ENCODE measurements around the gene KRTAP9-9. TPM values are rescaled to one million over a fixed set of nuclear protein-coding genes. Genes with fewer than 3 reads are reported as not detected.

Gene KRTAP9-9
- not detected for total RNA-seq

GRCh38 chr17:41255381-41256290, at the start of gene KRTAP9-9:
Gene KRTAP9-9 (plus strand): TSS chr17:41255384.

GRCh38 chr17:41226598-41227095, 28.5 kb upstream of the KRTAP9-9 start, which contains the start of gene KRTAP9-2:
Gene KRTAP9-2 (plus strand): TSS chr17:41226648. CDS start chr17:41226655, 7 bp downstream.

GRCh38 chr17:41232399-41233105, 22.6 kb upstream of the KRTAP9-9 start, which contains the start of gene KRTAP9-3:
Gene KRTAP9-3 (plus strand): TSS chr17:41232449. CDS start chr17:41232502, 53 bp downstream.

GRCh38 chr17:41237949-41238437, 17.2 kb upstream of the KRTAP9-9 start, which contains the start of gene KRTAP9-8:
Gene KRTAP9-8 (plus strand): TSS chr17:41237999. CDS start chr17:41238052, 53 bp downstream.

GRCh38 chr17:41249637-41250240, 5.4 kb upstream of the KRTAP9-9 start, which contains the start of gene KRTAP9-4:
Gene KRTAP9-4 (plus strand): TSS chr17:41249687. CDS start chr17:41249721, 34 bp downstream.

GRCh38 chr17:41265078-41265477, 9.9 kb downstream of the KRTAP9-9 start, which contains the start of gene KRTAP9-6:
Gene KRTAP9-6 (plus strand): TSS chr17:41265378. CDS start chr17:41265378, 0 bp downstream.

GRCh38 chr17:41275648-41276190, 20.5 kb downstream of the KRTAP9-9 start, which contains the start of gene KRTAP9-7:
Gene KRTAP9-7 (plus strand): TSS chr17:41275698. CDS start chr17:41275698, 0 bp downstream.

GRCh38 chr17:41301916-41302901, 47.0 kb downstream of the KRTAP9-9 start, which contains the start of gene KRTAP29-1:
Gene KRTAP29-1 (minus strand): TSS chr17:41302851. CDS start chr17:41302851, 0 bp downstream.

Small RNAs within 50 kb of the gene (small RNA-seq; reads per million reads assigned to genes)
- not detected for gene KRTAP9-10P

Other genes with a start within 250 kb of the KRTAP9-9 start
- not detected for gene KRTAP3-1, start 246.3 kb upstream of the KRTAP9-9 start, total RNA-seq
- not detected for gene KRTAP1-5, start 228.2 kb upstream of the KRTAP9-9 start, total RNA-seq
- gene KRTAP1-4, start 225.2 kb upstream of the KRTAP9-9 start, total RNA-seq, result not detected
- not detected for gene KRTAP1-3, start 220.5 kb upstream of the KRTAP9-9 start, total RNA-seq
- not detected for gene KRTAP1-1, start 213.9 kb upstream of the KRTAP9-9 start, total RNA-seq
- gene KRTAP2-1, start 208.1 kb upstream of the KRTAP9-9 start, total RNA-seq, result not detected
- not detected for gene KRTAP2-2, start 200.2 kb upstream of the KRTAP9-9 start, total RNA-seq
- gene KRTAP2-3, start 195.3 kb upstream of the KRTAP9-9 start, total RNA-seq, result not detected
- gene KRTAP2-4, start 189.5 kb upstream of the KRTAP9-9 start, total RNA-seq, result not detected
- not detected for gene KRTAP4-7, start 171.2 kb upstream of the KRTAP9-9 start, total RNA-seq
- gene KRTAP4-8, start 157.2 kb upstream of the KRTAP9-9 start, total RNA-seq, result not detected
- gene KRTAP4-16, start 153.2 kb upstream of the KRTAP9-9 start, total RNA-seq, result not detected
- gene KRTAP4-9, start 150.0 kb upstream of the KRTAP9-9 start, total RNA-seq, result not detected
- not detected for gene KRTAP4-11, start 137.0 kb upstream of the KRTAP9-9 start, total RNA-seq
- not detected for gene KRTAP4-12, start 131.2 kb upstream of the KRTAP9-9 start, total RNA-seq
- gene KRTAP4-6, start 114.8 kb upstream of the KRTAP9-9 start, total RNA-seq, result not detected
- gene KRTAP4-5, start 105.6 kb upstream of the KRTAP9-9 start, total RNA-seq, result not detected
- not detected for gene KRTAP4-4, start 94.6 kb upstream of the KRTAP9-9 start, total RNA-seq
- not detected for gene KRTAP4-3, start 87.2 kb upstream of the KRTAP9-9 start, total RNA-seq
- gene KRTAP4-2, start 77.2 kb upstream of the KRTAP9-9 start, total RNA-seq, result not detected
- gene KRTAP4-1, start 70.5 kb upstream of the KRTAP9-9 start, total RNA-seq, result not detected
- gene KRTAP9-1, start 65.5 kb upstream of the KRTAP9-9 start, total RNA-seq, result not detected
- gene KRTAP9-2, start 28.7 kb upstream of the KRTAP9-9 start, total RNA-seq, result not detected
- gene KRTAP9-3, start 22.9 kb upstream of the KRTAP9-9 start, total RNA-seq, result not detected
- not detected for gene KRTAP9-8, start 17.4 kb upstream of the KRTAP9-9 start, total RNA-seq
- not detected for gene KRTAP9-4, start 5.7 kb upstream of the KRTAP9-9 start, total RNA-seq
- gene KRTAP9-6, start 10.0 kb downstream of the KRTAP9-9 start, total RNA-seq, result not detected
- not detected for gene KRTAP9-7, start 20.3 kb downstream of the KRTAP9-9 start, total RNA-seq
- gene KRTAP29-1, start 47.5 kb downstream of the KRTAP9-9 start, total RNA-seq, result not detected
- not detected for gene KRTAP16-1, start 53.9 kb downstream of the KRTAP9-9 start, total RNA-seq
- not detected for gene KRTAP17-1, start 60.3 kb downstream of the KRTAP9-9 start, total RNA-seq
- gene KRT33A, start 95.4 kb downstream of the KRTAP9-9 start, total RNA-seq, result not detected
- gene KRT33B, start 114.4 kb downstream of the KRTAP9-9 start, total RNA-seq, result not detected
- gene KRT34, start 126.9 kb downstream of the KRTAP9-9 start, total RNA-seq, result not detected
- gene KRT31, start 142.2 kb downstream of the KRTAP9-9 start, total RNA-seq, result 0.23 TPM
- not detected for gene KRT37, start 169.2 kb downstream of the KRTAP9-9 start, total RNA-seq
- gene KRT38, start 185.6 kb downstream of the KRTAP9-9 start, total RNA-seq, result not detected
- not detected for gene KRT32, start 212.0 kb downstream of the KRTAP9-9 start, total RNA-seq
- gene KRT35, start 225.8 kb downstream of the KRTAP9-9 start, total RNA-seq, result not detected
- not detected for gene KRT36, start 234.5 kb downstream of the KRTAP9-9 start, total RNA-seq

All from diencephalon (tissue), 1 donor.